Posterior vena cava (tissue), 2 donors: Measurements from ENCODE around the gene PIP4K2A. TPM values are rescaled to one million over a fixed set of nuclear protein-coding genes. Genes with fewer than 3 reads are reported as not detected.
A peak's percentile ranks its signal among the peaks of the same experiment; 100 is the strongest.
"Not testable (repeated sequence)": the region's sequence is repeated elsewhere in the genome, so short reads cannot be mapped to it uniquely, and the experiment has no call there.

Source experiments
- DNase-seq: peaks from one replicate; pipeline ENCODE4 v3.0.0-alpha.2; 2020; ENCODE audit warnings: low spot score
- intact Hi-C, 2 donors: fragments of 100-400 bp; cut with DNase I; formaldehyde crosslinking; loops; one replicate each; pipeline versions ENCODE4 v1.14.1 to v1.14.2; 2022 to 2023
- total RNA-seq, 2 donors: library from RNA; stranded (reverse); fragmentation: NEBNext Ultra II Directional; extraction: Animal tissue kit (Norgen Biotek cat#: 25700); gene quantifications; one replicate each; pipeline ENCODE4 v1.2.1, GENCODE V29; 2021
- donor health status: DM: yes; HTN: yes; CAD: no.
- donor health status: DM: yes; HTN: yes; CAD: no.

Gene PIP4K2A
- total RNA-seq, 2 donors from 2014 or later = 64.6 to 77.6 TPM

DNA sequence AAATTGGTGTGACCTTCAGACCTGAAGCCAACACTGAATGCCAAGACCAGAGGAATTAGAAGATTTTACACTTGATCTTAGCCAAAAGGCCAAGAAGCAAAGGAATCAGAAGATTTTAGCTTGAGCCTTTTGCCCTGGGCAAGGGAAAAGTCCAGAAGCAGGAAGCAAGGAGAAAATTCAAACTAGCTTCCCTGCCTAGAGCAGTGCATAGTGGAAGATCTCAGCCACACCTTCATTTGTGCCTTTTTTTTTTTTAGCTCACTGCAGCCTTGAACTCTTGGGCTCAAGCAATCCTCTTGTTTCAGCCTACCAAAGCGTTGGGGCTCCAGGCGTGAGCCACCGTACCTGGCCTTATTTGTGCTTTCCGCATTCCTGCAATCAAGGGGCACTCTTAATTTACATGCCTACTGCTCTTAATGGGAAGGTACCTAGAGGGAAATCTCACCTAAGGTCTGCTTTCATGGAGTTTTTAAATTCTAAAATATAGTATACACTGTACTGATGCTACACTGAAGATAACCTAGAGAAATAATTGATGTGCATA is 8.3 kb upstream of the PIP4K2A start:
- intact Hi-C loops = no loop called here
- no peak for DNase-seq

DNA sequence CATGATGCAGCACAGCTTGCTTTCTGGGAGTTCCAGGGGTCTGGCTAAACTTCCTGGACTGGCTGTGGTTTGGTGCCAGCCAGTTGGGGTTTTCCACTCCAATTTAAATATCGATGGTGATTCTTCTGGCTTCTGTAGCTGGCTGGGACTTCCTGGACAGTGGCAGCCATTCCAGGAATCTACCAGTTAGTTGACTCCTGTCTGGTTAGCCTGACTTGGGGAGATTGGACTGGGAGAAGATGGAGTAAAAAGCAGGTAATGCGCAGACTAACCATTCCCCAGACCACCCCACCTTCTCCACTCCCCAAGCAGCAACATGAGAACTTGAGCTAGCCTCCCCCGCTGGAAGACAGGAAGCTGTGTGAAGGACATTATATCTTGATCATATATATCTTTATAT is 6.3 kb upstream of the PIP4K2A start:
- intact Hi-C loops = no loop called here
- DNase-seq = no peak

- DNase-seq = no peak
- intact Hi-C loops = no loop called here
Observed at GRCh38 chr10:22719406-22720042, 5.1 kb upstream of the PIP4K2A start.

DNA sequence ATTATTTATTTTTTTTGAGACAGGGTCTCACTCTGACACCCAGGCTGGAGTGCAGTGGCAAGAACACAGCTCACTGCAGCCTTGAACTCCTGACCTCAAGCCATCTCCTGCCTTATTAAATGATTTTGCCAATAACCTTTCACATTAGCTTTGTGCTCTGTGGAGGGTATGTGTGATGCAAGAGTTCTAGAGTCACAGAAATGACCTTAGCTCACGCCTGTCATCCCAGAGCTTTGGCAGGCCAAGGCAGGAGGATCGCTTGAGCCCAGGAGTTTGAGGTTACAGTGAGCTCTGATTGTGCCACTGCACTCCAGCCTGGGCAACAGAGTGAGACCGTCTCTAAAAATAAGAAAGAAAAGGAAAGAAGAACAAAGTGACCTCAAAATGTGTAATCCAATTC is 4.3 kb upstream of the PIP4K2A start:
- intact Hi-C loops, DNase-seq: not testable (repeated sequence)

- no peak for DNase-seq
- intact Hi-C loops = no loop called here
Observed at GRCh38 chr10:22717728-22718127, 3.4 kb upstream of the PIP4K2A start.

DNA sequence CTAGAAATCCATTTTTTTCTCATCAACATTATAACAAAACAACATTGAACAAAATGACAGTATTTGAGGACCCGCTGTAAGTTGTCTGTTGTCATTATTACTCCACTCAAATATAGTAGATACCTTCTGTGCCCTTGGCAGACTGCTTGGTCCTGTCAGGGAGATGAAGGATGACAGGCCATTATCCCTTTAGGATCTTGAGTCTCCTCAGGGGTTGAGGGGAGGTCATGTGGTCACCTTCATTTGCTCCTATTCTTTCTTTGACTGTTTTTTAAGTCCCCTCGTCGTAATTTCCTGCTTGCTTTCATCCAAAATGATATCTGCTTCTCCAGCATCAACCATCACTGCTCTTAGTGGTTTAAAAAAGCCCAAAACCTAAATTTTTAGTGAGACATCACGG is 2.6 kb upstream of the PIP4K2A start:
- intact Hi-C loops = no loop called here
- no peak for DNase-seq

DNA sequence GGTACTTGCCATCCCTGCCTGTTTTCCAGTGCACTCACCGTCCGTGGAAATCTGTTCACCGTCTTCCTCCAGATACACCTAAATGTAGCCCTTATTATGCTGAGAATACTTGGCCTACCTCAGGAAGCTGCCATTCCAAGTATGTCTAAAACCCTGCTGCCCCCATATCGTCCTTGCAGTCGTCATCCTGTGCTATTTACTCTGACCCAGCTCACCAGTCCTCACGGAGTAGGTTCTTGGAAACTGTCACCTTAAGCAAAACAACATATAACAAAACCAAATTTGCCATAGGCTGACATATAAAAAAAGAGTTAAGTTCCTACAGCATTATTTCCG is 880 bp upstream of the PIP4K2A start:
- intact Hi-C loops = no loop called here

DNA sequence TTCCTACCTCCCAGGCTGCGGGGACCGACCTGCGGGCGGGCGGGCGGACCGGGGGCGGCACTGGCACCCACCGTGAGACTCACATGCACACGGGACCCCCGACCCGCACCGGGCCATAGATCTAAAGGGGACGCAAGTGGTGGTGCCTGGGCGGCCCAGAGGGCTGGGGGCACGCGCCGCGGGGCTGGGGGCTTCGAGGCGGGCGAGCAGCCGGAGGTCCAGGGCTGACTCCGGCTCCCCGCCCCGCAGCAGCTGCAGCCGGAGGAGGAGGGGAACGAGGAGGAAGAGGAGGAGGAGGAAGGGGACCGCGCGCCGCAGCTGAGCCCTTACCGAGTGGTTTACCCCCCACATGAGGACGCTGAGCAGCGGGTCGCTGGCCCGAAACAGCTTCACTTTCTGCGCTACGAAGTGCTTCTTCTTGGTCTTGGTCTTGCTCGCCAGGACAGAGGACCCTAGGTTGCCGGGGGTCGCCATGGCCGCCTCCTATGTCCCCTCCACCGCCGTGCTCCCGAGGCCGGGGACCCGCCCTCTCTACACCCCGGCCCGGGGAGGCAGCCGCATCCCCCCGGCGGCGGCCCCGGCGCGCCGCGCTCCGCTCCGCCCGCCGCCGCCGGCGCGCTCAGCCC is 412 bp downstream of the PIP4K2A start:
- peak; percentile 86 for DNase-seq

More for the DNA sequence above, 880 bp upstream of the PIP4K2A start:
- DNase-seq = no peak

GRCh38 chr10:22712956-22713852 is 1.2 kb downstream of the PIP4K2A start:
- peak; percentile 84 for DNase-seq

More for the DNA sequence above, 412 bp downstream of the PIP4K2A start:
- intact Hi-C loops = loop anchor here in 1 of 2 donors (1.0 kb wide), 1 partner anchor 38 kb away; no protein-coding TSS in a partner anchor

DNA sequence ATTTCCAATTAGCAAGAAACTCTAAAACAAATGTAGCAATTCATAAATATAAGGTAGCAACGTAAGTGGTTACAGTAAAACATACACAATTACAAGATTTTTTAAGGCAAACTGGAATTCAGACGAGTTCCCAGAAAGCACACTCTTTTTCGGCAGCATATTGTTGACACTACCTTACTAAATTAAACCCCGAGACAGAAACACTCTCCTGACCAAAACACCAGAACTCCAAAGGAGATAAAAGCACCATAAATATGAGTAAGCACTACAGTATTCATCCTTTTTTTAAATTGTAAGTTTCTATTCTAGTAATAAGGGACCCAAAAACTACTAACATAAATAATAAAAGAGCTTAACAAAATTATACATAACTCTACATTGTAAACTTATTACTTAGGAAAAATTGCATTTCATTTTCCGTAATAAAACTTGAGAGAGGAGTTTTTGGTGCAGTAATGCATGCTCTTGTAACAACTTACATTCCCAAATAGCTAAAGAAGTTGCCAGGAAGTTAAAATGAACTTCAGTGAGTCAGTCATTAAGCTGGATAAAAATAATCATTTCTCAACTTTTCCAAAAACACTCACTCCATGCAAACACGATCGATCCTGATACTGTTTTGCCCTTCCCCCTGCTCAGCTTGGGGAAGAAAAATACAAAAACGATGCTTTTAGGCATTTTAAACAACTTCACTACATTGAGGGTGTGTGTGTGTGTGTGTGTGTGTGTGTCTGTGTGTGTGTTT is 2.0 kb downstream of the PIP4K2A start:
- DNase-seq = no peak
- intact Hi-C loops = no loop called here

More at GRCh38 chr10:22712956-22713852, 1.2 kb downstream of the PIP4K2A start:
- intact Hi-C loops = loop anchor here in 1 of 2 donors (1.0 kb wide), 1 partner anchor 39 kb away; no protein-coding TSS in a partner anchor

GRCh38 chr10:22711373-22711772 is 3.0 kb downstream of the PIP4K2A start:
- intact Hi-C loops = no loop called here
- DNase-seq = no peak

- intact Hi-C loops = no loop called here
- DNase-seq = no peak
Observed at GRCh38 chr10:22710139-22710745, 4.1 kb downstream of the PIP4K2A start.

DNA sequence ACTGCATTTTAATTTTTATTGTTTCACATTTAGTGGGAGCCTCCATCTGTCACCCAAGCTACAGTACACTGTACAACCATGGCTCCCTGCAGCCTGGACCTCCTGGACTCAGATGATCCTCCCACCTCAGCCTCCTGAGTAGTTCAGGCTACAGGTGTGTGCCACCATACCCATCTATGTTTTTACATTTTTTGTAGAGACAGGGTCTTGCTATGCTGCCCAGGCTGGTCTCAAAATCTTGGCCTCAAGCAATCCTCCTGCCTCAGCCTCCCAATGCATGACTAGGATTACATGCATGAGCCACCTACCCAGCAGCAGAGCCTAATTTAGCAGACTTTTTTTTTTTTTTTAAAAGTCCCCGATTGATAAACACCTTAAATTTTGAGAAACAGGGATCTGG is 5.6 kb downstream of the PIP4K2A start:
- intact Hi-C loops = no loop called here
- no peak for DNase-seq

- DNase-seq = no peak
- intact Hi-C loops = no loop called here
Observed at GRCh38 chr10:22705527-22705926, 8.9 kb downstream of the PIP4K2A start.

GRCh38 chr10:22704942-22705341 is 9.4 kb downstream of the PIP4K2A start:
- intact Hi-C loops = no loop called here
- no peak for DNase-seq

GRCh38 chr10:22704471-22704911 is 9.9 kb downstream of the PIP4K2A start:
- intact Hi-C loops = no loop called here
- DNase-seq = no peak

GRCh38 chr10:22702348-22702747 is 12.0 kb downstream of the PIP4K2A start:
- intact Hi-C loops = no loop called here
- DNase-seq = no peak

- DNase-seq = no peak
- intact Hi-C loops = no loop called here
Observed at GRCh38 chr10:22701132-22701826, 13.1 kb downstream of the PIP4K2A start.
